B cell (primary cell): ENCODE results near the gene ADAMTSL1. TPM values are rescaled to one million over a fixed set of nuclear protein-coding genes. Genes with fewer than 3 reads are reported as not detected.

Source experiments
- ATAC-seq: fragments of 200-7000 bp; cut with Tn5 transposase; one replicate; pipeline ENCODE4 v1.10.0; 2021; ENCODE audit warnings: low read depth, mild to moderate bottlenecking, moderate number of reproducible peaks, moderate library complexity
- CTCF ChIA-PET: fragments of 350-600 bp; sonication (Branson Sonifier 250); formaldehyde crosslinking; loops from one replicate; lab custom pipeline; 2021; ENCODE audit warnings: antibody characterized with exemption, inconsistent platforms; lab: Charles Lee
- POLR2A ChIA-PET: fragments of 350-600 bp; sonication (Branson Sonifier 250); formaldehyde crosslinking; loops from one replicate; lab custom pipeline; 2021; ENCODE audit warnings: antibody characterized with exemption; lab: Charles Lee
- DNase-seq: peaks from one replicate; pipeline ENCODE4 v3.0.0; 2013
- H2AFZ ChIP-seq: 2 replicates; pipeline ENCODE4 v1.6.1; 2012; ENCODE audit warnings: mild to moderate bottlenecking, low read depth, low read length; ENCODE audit not compliant: insufficient read depth, poor library complexity, severe bottlenecking
- H3K27ac ChIP-seq, 2 donors: 1 replicate in 1 of 2; 2 replicates in 1 of 2; pipeline ENCODE4 v1.5.1; 2012 to 2013; ENCODE audit warnings: low read length in 2 of 2, mild to moderate bottlenecking in 2 of 2, moderate library complexity in 1 of 2
- H3K27me3 ChIP-seq, 4 experiments: fragments of 200-600 bp in 1 of 4; sonication (generic) in 1 of 4; replicated peaks in 1 of 4; 1 replicate in 2 of 4; 2 replicates in 2 of 4; pipeline versions ENCODE4 v1.6.1 to v1.7.0; 2013 to 2016; ENCODE audit warnings: low read length in 3 of 4, mild to moderate bottlenecking in 2 of 4, mixed read lengths in 1 of 4, moderate library complexity in 1 of 4; ENCODE audit not compliant: insufficient read depth in 4 of 4, control insufficient read depth in 3 of 4; ENCODE audit errors: control extremely low read depth in 1 of 4
- H3K36me3 ChIP-seq, 2 experiments: replicated peaks in 1 of 2; 1 replicate in 1 of 2; 2 replicates in 1 of 2; pipeline versions ENCODE4 v1.6.1 to v1.7.1; 2013; ENCODE audit warnings: low read length in 1 of 2; ENCODE audit not compliant: insufficient read depth in 2 of 2, control insufficient read depth in 1 of 2; ENCODE audit errors: control extremely low read depth in 1 of 2, extremely low read depth in 1 of 2
- H3K4me1 ChIP-seq, 2 donors: fragments of 200-600 bp in 1 of 2; sonication (generic) in 1 of 2; 1 replicate in 1 of 2; 2 replicates in 1 of 2; pipeline versions ENCODE4 v1.5.1 to v1.6.1; 2013 to 2017; ENCODE audit warnings: low read length in 2 of 2; ENCODE audit not compliant: control insufficient read depth in 2 of 2, insufficient read depth in 2 of 2
- H3K4me2 ChIP-seq: replicated peaks from 2 replicates; pipeline ENCODE3; 2012; ENCODE audit warnings: mild to moderate bottlenecking, low read depth, low read length; ENCODE audit not compliant: poor library complexity, severe bottlenecking
- H3K4me3 ChIP-seq, 5 experiments: fragments of 200-600 bp in 1 of 5; sonication (generic) in 1 of 5; 1 replicate in 3 of 5; 2 replicates in 2 of 5; pipeline versions ENCODE4 v1.5.1 to v1.7.0; 2011 to 2016; ENCODE audit warnings: low read length in 4 of 5, mild to moderate bottlenecking in 4 of 5, low read depth in 2 of 5, control low read depth in 1 of 5, moderate library complexity in 1 of 5; ENCODE audit not compliant: insufficient read depth in 1 of 5; ENCODE audit errors: control extremely low read depth in 1 of 5, extremely low read depth in 1 of 5
- H3K79me2 ChIP-seq: fragments of 200-600 bp; sonication (generic); one replicate; pipeline ENCODE4 v1.6.0; 2016; ENCODE audit warnings: low read length; ENCODE audit not compliant: control insufficient read depth, insufficient read depth
- H3K9ac ChIP-seq: fragments of 200-600 bp; sonication (generic); 2 replicates; pipeline ENCODE4 v1.6.1; 2017; ENCODE audit warnings: mild to moderate bottlenecking, low read length, moderate library complexity
- H3K9me3 ChIP-seq, 3 donors: one replicate each; pipeline versions ENCODE4 v1.6.1 to v1.7.1; 2013; ENCODE audit warnings: low read length in 2 of 3; ENCODE audit not compliant: control insufficient read depth in 2 of 3, insufficient read depth in 1 of 3; ENCODE audit errors: control extremely low read depth in 1 of 3
- H4K20me1 ChIP-seq: 2 replicates; pipeline ENCODE4 v1.6.0; 2012; ENCODE audit warnings: mild to moderate bottlenecking, low read length; ENCODE audit not compliant: insufficient read depth, control insufficient read depth, poor library complexity, severe bottlenecking
- H3K27ac Mint-ChIP-seq: one replicate; pipeline ENCODE4 v1.8.0; 2021; ENCODE audit warnings: mixed read lengths
- H3K27me3 Mint-ChIP-seq: one replicate; pipeline ENCODE4 v1.8.0; 2021; ENCODE audit warnings: mixed read lengths
- H3K4me1 Mint-ChIP-seq: one replicate; pipeline ENCODE4 v1.8.0; 2021; ENCODE audit warnings: mixed read lengths
- H3K4me3 Mint-ChIP-seq: one replicate; pipeline ENCODE4 v1.8.0; 2021; ENCODE audit warnings: mixed read lengths
- H3K9me3 Mint-ChIP-seq: one replicate; pipeline ENCODE4 v1.8.0; 2022; ENCODE audit warnings: mixed read lengths; ENCODE audit not compliant: insufficient read depth
- CTCF ChIP-seq: fragments of 200-600 bp; IDR thresholded peaks from one replicate; pipeline ENCODE4 v1.8.0; 2022; ENCODE audit warnings: antibody characterized with exemption, mild to moderate bottlenecking
- EZH2 ChIP-seq: IDR thresholded peaks from 2 replicates; pipeline ENCODE4 v1.6.1; 2012; ENCODE audit warnings: borderline replicate concordance, low read depth, mild to moderate bottlenecking, moderate library complexity, low read length; ENCODE audit not compliant: insufficient read depth, poor library complexity, severe bottlenecking
- WGBS: methylation state at CpG from one replicate; pipeline ENCODE4 v1.1.5; 2013; ENCODE audit warnings: missing lambda C conversion rate; ENCODE audit not compliant: insufficient coverage; 5-methylcytosine and 5-hydroxymethylcytosine counted together
- intact Hi-C: fragments of 100-400 bp; cut with micrococcal nuclease; formaldehyde crosslinking; loops from one replicate; pipeline ENCODE4 v1.10.0; 2022
- polyA plus RNA-seq: library from polyadenylated mRNA; depleted of rRNA; stranded (reverse); fragments of >200 nt; gene quantifications from 2 replicates; pipeline ENCODE4 v1.2.3, GENCODE V29; 2012
- total RNA-seq, 2 donors: library from RNA; stranded (reverse); fragments of 120-200 nt in 1 of 2; gene quantifications; 1 replicate in 1 of 2; 2 replicates in 1 of 2; pipeline versions ENCODE4 v1.2.3 to v1.2.4, GENCODE V29; 2013 to 2022

ADAMTSL1 gene
- total and polyA plus RNA-seq, 2 donors (not counting 1 experiment from before 2014, with no cell fraction given): not detected

DNA sequence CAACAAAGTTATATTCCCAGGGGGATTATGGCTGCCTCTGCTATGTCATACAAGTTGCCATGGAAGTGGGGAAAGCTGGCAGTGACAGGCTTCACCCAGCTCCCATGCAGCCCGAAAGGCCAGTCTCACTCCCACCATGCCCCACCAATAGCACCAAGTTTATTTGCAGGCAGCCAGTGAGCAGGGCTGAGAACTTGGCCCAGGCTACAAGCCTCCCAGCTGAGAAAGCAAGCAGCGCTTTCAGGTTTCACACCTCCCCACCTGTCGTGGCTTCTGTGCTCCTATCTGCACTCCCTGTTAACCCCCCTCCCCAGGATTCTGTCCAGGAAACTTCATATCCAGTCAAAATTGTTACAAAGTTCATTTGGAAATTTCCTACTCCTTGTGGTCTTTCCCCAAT, 404.0 kb downstream of the ADAMTSL1 start:
- peaks cover under 1% of the 10 kb centered on the region for H3K9me3 Mint-ChIP-seq
- H3K27ac Mint-ChIP-seq: no peak overlapping the region
- peaks cover 7% of the 10 kb centered on the region for H3K27me3 Mint-ChIP-seq
- Histone ChIP-seq H3K79me2 (no peaks in the 10 kb centered on the region), H3K4me2 (no peak overlapping the region), H3K9ac (no peak overlapping the region), H3K9me3 (no peaks in the 10 kb centered on the region), H3K27me3 (no peaks in the 10 kb centered on the region), H4K20me1 (no peaks in the 10 kb centered on the region), H3K4me3 (no peak overlapping the region), H3K36me3 (no peaks in the 10 kb centered on the region), H2AFZ (no peak overlapping the region), H3K4me1 (no peaks in the 10 kb centered on the region), H3K27ac (no peak overlapping the region)
- ChIA-PET CTCF (no interaction called here), POLR2A (no interaction called here)
- 91% methylated on average over 3 of the region's 3 CpGs for WGBS
- no peak for TF ChIP-seq EZH2
- no peak for TF ChIP-seq CTCF
- H3K4me3 Mint-ChIP-seq: no peak overlapping the region
- DNase-seq: no peak
- intact Hi-C loops: no loop called here
- H3K4me1 Mint-ChIP-seq: no peaks in the 10 kb centered on the region
- no peak for ATAC-seq

DNA sequence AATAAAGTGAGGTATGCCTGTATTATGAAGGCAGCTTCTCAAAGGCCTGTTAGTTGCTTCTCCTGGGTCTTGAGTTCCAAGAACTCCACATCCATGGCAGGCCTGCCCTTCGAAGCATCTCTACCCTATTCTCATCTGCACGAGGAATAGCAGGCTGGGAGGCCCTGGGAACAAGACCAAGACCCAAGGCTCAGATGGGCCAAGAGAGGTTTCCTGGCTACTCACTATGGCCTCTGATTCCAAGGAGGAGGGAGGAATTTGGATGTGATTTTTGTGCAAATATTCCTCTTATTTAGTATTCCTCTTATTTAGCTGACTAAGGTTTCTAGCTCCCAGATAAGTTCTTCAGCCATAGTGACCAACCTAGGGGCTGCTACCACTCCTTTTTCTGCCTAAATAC, 407.8 kb downstream of the ADAMTSL1 start:
- H3K4me1 Mint-ChIP-seq: no peaks in the 10 kb centered on the region
- Histone ChIP-seq H3K4me3 (no peak overlapping the region), H3K9ac (no peak overlapping the region), H3K4me1 (no peaks in the 10 kb centered on the region), H4K20me1 (no peaks in the 10 kb centered on the region), H3K4me2 (no peak overlapping the region), H3K36me3 (no peaks in the 10 kb centered on the region), H3K27ac (no peak overlapping the region), H3K79me2 (no peaks in the 10 kb centered on the region), H3K9me3 (no peaks in the 10 kb centered on the region), H2AFZ (no peak overlapping the region), H3K27me3 (no peaks in the 10 kb centered on the region)
- intact Hi-C loops: no loop called here
- H3K4me3 Mint-ChIP-seq: no peak overlapping the region
- WGBS: no CpG with 5 or more reads among the region's 2 CpGs
- peaks cover 10% of the 10 kb centered on the region for H3K27me3 Mint-ChIP-seq
- H3K27ac Mint-ChIP-seq: no peak overlapping the region
- CTCF ChIA-PET: no interaction called here
- POLR2A ChIA-PET: no interaction called here
- ATAC-seq: no peak
- H3K9me3 Mint-ChIP-seq: peaks cover 7% of the 10 kb centered on the region
- DNase-seq: no peak
- no peak for TF ChIP-seq CTCF
- TF ChIP-seq EZH2: no peak
